Neural cell (in vitro differentiated cells): Measurements from ENCODE around the gene FDPS. TPM values are rescaled to one million over a fixed set of nuclear protein-coding genes. Genes with fewer than 3 reads are reported as not detected.

Experiments used
- H2AFZ ChIP-seq: fragments of 200-600, 300-800 bp; sonication (generic), shearing (Covaris generic); 2 replicates; pipeline ENCODE4 v1.6.0; 2014; ENCODE audit warnings: low read depth, mild to moderate bottlenecking, antibody characterized with exemption, low read length, moderate library complexity
- H3F3A ChIP-seq: fragments of 200-600 bp; shearing (Covaris generic); 2 replicates; pipeline ENCODE4 v1.6.1; 2016; ENCODE audit warnings: mild to moderate bottlenecking, moderate library complexity, mixed read lengths, antibody characterized with exemption, low read length; ENCODE audit not compliant: insufficient read depth, poor library complexity, severe bottlenecking
- H3K27ac ChIP-seq: fragments of 200-600, 300-800 bp; sonication (generic), shearing (Covaris generic); 2 replicates; pipeline ENCODE4 v1.5.1; 2014; ENCODE audit warnings: mild to moderate bottlenecking, low read length, moderate library complexity
- H3K27me3 ChIP-seq: fragments of 300-800, 200-600 bp; sonication (generic), shearing (Covaris generic); 2 replicates; pipeline ENCODE4 v1.6.0; 2014; ENCODE audit warnings: mild to moderate bottlenecking, low read depth, low read length, moderate library complexity; ENCODE audit not compliant: insufficient read depth
- H3K36me3 ChIP-seq: fragments of 300-800, 200-600 bp; sonication (generic), shearing (Covaris generic); 2 replicates; pipeline ENCODE4 v1.5.1; 2014; ENCODE audit warnings: mild to moderate bottlenecking, antibody characterized with exemption, low read length, moderate library complexity; ENCODE audit not compliant: insufficient read depth
- H3K4me2 ChIP-seq: fragments of 300-800, 200-600 bp; sonication (generic), shearing (Covaris generic); 2 replicates; pipeline ENCODE4 v1.6.0; 2014; ENCODE audit warnings: mild to moderate bottlenecking, low read length
- H3K4me3 ChIP-seq: fragments of 300-800, 200-600 bp; sonication (generic), shearing (Covaris generic); 2 replicates; pipeline ENCODE4 v1.5.1; 2014; ENCODE audit warnings: mild to moderate bottlenecking, low read length, moderate library complexity
- H3K79me2 ChIP-seq: fragments of 200-600 bp; shearing (Covaris generic); replicated peaks from 2 replicates; pipeline ENCODE4 v1.6.0; 2014; ENCODE audit warnings: mild to moderate bottlenecking, low read length, moderate library complexity; ENCODE audit not compliant: insufficient read depth
- H3K9ac ChIP-seq: fragments of 300-800, 200-600 bp; sonication (generic), shearing (Covaris generic); 2 replicates; pipeline ENCODE4 v1.6.1; 2016; ENCODE audit warnings: mild to moderate bottlenecking, low read length, mixed read lengths
- H3K9me2 ChIP-seq: fragments of 200-600 bp; shearing (Covaris generic); 2 replicates; pipeline ENCODE4 v1.6.1; 2016; ENCODE audit warnings: mild to moderate bottlenecking, low read length, mixed read lengths; ENCODE audit not compliant: insufficient read depth
- H3K9me3 ChIP-seq: fragments of 200-600, 300-800 bp; sonication (generic), shearing (Covaris generic); 2 replicates; pipeline ENCODE4 v1.6.1; 2016; ENCODE audit warnings: mild to moderate bottlenecking, mixed run types, low read length, moderate library complexity, mixed read lengths
- H4K20me1 ChIP-seq: fragments of 200-600 bp; shearing (Covaris generic); 2 replicates; pipeline ENCODE4 v1.6.1; 2016; ENCODE audit warnings: mild to moderate bottlenecking, mixed run types; ENCODE audit not compliant: insufficient read depth
- EP300 ChIP-seq: fragments of 450-650 bp; conservative IDR thresholded peaks from 2 replicates; pipeline ENCODE4 v1.6.1; 2014; ENCODE audit warnings: antibody characterized with exemption, mild to moderate bottlenecking, moderate library complexity; ENCODE audit not compliant: poor library complexity, severe bottlenecking
- EZH2 ChIP-seq: fragments of 200-600, 300-800 bp; shearing (Covaris generic), sonication (generic); IDR thresholded peaks from 2 replicates; pipeline ENCODE4 v1.6.1; 2014; ENCODE audit warnings: antibody characterized with exemption, low read length, borderline replicate concordance, mild to moderate bottlenecking; ENCODE audit not compliant: insufficient read depth, poor library complexity, severe bottlenecking
- MXI1 ChIP-seq: fragments of 450-650 bp; conservative IDR thresholded peaks from 2 replicates; pipeline ENCODE4 v1.6.1; 2014; ENCODE audit warnings: antibody characterized with exemption, mild to moderate bottlenecking; ENCODE audit not compliant: poor library complexity, severe bottlenecking
- POLR2AphosphoS5 ChIP-seq: IDR thresholded peaks from 2 replicates; pipeline ENCODE4 v1.6.1; 2012
- RAD21 ChIP-seq: fragments of 450-650 bp; conservative IDR thresholded peaks from 2 replicates; pipeline ENCODE4 v1.6.1; 2014; ENCODE audit warnings: antibody characterized with exemption, mild to moderate bottlenecking, moderate library complexity
- SMC3 ChIP-seq: fragments of 450-650 bp; conservative IDR thresholded peaks from 2 replicates; pipeline ENCODE4 v1.6.1; 2014; ENCODE audit warnings: antibody characterized with exemption, mild to moderate bottlenecking, moderate library complexity; ENCODE audit not compliant: poor library complexity
- TAF1 ChIP-seq: IDR thresholded peaks from 2 replicates; pipeline ENCODE4 v1.6.1; 2012; ENCODE audit warnings: low read depth
- polyA plus RNA-seq: library from polyadenylated mRNA; depleted of rRNA; stranded (reverse); fragments of >200 nt; gene quantifications from 2 replicates; pipeline ENCODE4 v1.2.3, GENCODE V29; 2014
- TF ChIP-seq, protein P1 (sequence below): IDR thresholded peaks from 2 replicates; pipeline ENCODE4 v1.6.1; 2012; ENCODE audit warnings: borderline replicate concordance
- TF ChIP-seq, protein P2 (sequence below): fragments of 450-650 bp; IDR thresholded peaks from 2 replicates; pipeline ENCODE4 v1.5.1; 2014; ENCODE audit warnings: antibody characterized with exemption, mild to moderate bottlenecking, moderate library complexity; ENCODE audit not compliant: poor library complexity, severe bottlenecking

Gene FDPS
- polyA plus RNA-seq, 1 donor from 2014 or later = 235 TPM

DNA sequence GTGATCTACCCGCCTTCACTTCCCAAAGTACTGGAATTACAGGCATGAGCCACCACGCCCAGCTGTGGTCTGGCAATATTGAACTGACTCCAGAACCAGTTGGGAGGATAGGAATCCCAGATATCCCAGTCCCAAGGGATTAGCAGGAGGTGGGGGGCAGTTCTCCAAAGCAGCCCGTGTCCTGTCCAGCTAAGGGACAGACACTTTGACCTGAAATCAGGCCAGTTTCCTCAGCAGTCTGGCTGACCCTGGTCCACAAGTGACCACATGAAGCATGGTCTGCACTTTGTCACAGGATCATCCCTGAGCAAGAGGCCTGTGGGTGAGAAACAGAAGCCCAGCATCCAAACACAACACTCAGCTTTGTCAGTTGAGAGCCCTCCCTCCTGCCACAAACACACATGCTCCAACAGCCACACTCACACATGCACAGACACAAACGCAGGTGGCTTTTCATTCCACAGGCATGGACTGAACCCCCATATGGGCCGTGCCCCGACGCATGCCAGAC, 2.7 kb upstream of the FDPS start:
- no peak overlapping the region for H3K27ac ChIP-seq
- H3K9ac ChIP-seq = no peak overlapping the region
- no peaks in the 10 kb centered on the region for H3K36me3 ChIP-seq
- H3K4me3 ChIP-seq = no peak overlapping the region
- no peaks in the 10 kb centered on the region for H3K9me3 ChIP-seq
- H3K9me2 ChIP-seq = no peaks in the 10 kb centered on the region
- H3K79me2 ChIP-seq = peaks cover 20% of the 10 kb centered on the region
- no peaks in the 10 kb centered on the region for H3K27me3 ChIP-seq
- TF ChIP-seq SMC3 (no peak), TAF1 (no peak), EP300 (no peak), RAD21 (no peak), MXI1 (no peak), EZH2 (no peak)
- TF ChIP-seq, protein P1, sequence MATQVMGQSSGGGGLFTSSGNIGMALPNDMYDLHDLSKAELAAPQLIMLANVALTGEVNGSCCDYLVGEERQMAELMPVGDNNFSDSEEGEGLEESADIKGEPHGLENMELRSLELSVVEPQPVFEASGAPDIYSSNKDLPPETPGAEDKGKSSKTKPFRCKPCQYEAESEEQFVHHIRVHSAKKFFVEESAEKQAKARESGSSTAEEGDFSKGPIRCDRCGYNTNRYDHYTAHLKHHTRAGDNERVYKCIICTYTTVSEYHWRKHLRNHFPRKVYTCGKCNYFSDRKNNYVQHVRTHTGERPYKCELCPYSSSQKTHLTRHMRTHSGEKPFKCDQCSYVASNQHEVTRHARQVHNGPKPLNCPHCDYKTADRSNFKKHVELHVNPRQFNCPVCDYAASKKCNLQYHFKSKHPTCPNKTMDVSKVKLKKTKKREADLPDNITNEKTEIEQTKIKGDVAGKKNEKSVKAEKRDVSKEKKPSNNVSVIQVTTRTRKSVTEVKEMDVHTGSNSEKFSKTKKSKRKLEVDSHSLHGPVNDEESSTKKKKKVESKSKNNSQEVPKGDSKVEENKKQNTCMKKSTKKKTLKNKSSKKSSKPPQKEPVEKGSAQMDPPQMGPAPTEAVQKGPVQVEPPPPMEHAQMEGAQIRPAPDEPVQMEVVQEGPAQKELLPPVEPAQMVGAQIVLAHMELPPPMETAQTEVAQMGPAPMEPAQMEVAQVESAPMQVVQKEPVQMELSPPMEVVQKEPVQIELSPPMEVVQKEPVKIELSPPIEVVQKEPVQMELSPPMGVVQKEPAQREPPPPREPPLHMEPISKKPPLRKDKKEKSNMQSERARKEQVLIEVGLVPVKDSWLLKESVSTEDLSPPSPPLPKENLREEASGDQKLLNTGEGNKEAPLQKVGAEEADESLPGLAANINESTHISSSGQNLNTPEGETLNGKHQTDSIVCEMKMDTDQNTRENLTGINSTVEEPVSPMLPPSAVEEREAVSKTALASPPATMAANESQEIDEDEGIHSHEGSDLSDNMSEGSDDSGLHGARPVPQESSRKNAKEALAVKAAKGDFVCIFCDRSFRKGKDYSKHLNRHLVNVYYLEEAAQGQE = no peak
- TF ChIP-seq, protein P2, sequence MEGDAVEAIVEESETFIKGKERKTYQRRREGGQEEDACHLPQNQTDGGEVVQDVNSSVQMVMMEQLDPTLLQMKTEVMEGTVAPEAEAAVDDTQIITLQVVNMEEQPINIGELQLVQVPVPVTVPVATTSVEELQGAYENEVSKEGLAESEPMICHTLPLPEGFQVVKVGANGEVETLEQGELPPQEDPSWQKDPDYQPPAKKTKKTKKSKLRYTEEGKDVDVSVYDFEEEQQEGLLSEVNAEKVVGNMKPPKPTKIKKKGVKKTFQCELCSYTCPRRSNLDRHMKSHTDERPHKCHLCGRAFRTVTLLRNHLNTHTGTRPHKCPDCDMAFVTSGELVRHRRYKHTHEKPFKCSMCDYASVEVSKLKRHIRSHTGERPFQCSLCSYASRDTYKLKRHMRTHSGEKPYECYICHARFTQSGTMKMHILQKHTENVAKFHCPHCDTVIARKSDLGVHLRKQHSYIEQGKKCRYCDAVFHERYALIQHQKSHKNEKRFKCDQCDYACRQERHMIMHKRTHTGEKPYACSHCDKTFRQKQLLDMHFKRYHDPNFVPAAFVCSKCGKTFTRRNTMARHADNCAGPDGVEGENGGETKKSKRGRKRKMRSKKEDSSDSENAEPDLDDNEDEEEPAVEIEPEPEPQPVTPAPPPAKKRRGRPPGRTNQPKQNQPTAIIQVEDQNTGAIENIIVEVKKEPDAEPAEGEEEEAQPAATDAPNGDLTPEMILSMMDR = no peak
- no peaks in the 10 kb centered on the region for H3F3A ChIP-seq
- no peak overlapping the region for H2AFZ ChIP-seq
- H3K4me2 ChIP-seq = no peak overlapping the region
- H4K20me1 ChIP-seq = no peaks in the 10 kb centered on the region

DNA sequence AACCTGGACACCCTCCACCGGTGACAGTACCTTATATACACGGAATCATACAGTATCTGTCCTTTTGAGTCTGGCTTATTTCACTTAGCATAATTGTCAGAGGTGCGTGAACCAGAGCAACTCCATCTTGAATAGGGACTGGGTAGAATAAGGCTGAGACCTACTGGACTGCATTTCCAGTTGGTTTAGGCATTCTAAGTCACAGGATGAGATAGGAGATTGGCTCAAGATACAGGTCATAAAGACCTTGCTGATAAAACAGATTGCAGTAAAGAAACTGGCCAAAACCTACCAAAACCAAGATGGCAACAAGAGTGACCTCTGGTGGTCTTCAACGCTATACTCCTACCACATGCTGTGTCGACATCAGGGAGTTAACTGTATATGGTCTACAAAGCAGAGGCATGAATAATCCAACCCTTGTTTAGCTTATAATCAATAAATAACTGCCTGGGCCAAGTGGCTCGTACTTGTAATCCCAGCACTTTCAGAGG, 1.4 kb upstream of the FDPS start:
- H3K4me2 ChIP-seq = no peak overlapping the region
- H3K27me3 ChIP-seq = no peaks in the 10 kb centered on the region
- no peaks in the 10 kb centered on the region for H4K20me1 ChIP-seq
- peak overlapping the region; percentile 93 for H3K27ac ChIP-seq
- H3K9me2 ChIP-seq = no peaks in the 10 kb centered on the region
- no peaks in the 10 kb centered on the region for H3K9me3 ChIP-seq
- H3F3A ChIP-seq = no peaks in the 10 kb centered on the region
- H3K79me2 ChIP-seq = peaks cover 23% of the 10 kb centered on the region
- no peak overlapping the region for H2AFZ ChIP-seq
- H3K36me3 ChIP-seq = no peaks in the 10 kb centered on the region
- H3K4me3 ChIP-seq = no peak overlapping the region
- TF ChIP-seq TAF1 (no peak), SMC3 (peak; percentile 45), MXI1 (no peak), POLR2AphosphoS5 (no peak), RAD21 (peak; percentile 43), EZH2 (no peak), EP300 (no peak)
- TF ChIP-seq, protein P1 = no peak
- TF ChIP-seq, protein P2 = peak; percentile 51
- no peak overlapping the region for H3K9ac ChIP-seq
